ENCODE data around the gene NR2F6. TPM values are rescaled to one million over a fixed set of nuclear protein-coding genes. Genes with fewer than 3 reads are reported as not detected.
A peak's percentile ranks its signal among the peaks of the same experiment; 100 is the strongest.

The NR2F6 gene
- total and polyA plus RNA-seq, 2 donors (not counting 1 experiment from before 2014, with no cell fraction given) = 2.0 to 4.9 TPM

- Histone ChIP-seq H3K27me3 (replicated peaks in 1 of 4; ENCODE audit: control extremely low read depth in 1 of 4, control insufficient read depth in 3 of 4, insufficient read depth in 4 of 4, low read length in 3 of 4) (no peaks in the 10 kb centered on the region), H4K20me1 (ENCODE audit: control insufficient read depth, insufficient read depth, low read length, poor library complexity, severe bottlenecking) (no peaks in the 10 kb centered on the region), H3K9ac (ENCODE audit: low read length) (peak overlapping the region; percentile 78), H3K36me3 (replicated peaks in 1 of 2; ENCODE audit: control extremely low read depth in 1 of 2, control insufficient read depth in 1 of 2, extremely low read depth in 1 of 2, insufficient read depth in 2 of 2, low read length in 1 of 2) (peaks cover 0 to 13% of the 10 kb centered on the region in 2 experiments), H3K4me1 (ENCODE audit: control insufficient read depth in 2 of 2, insufficient read depth in 2 of 2, low read length in 2 of 2) (peaks cover 5 to 21% of the 10 kb centered on the region in 2 donors), H2AFZ (ENCODE audit: insufficient read depth, low read depth, low read length, poor library complexity, severe bottlenecking) (peak overlapping the region; percentile 85), H3K9me3 (ENCODE audit: control extremely low read depth in 1 of 3, control insufficient read depth in 2 of 3, insufficient read depth in 1 of 3, low read length in 2 of 3) (no peaks in the 10 kb centered on the region), H3K4me3 (ENCODE audit: control extremely low read depth in 1 of 5, extremely low read depth in 1 of 5, insufficient read depth in 1 of 5, low read depth in 2 of 5, low read length in 4 of 5) (peak overlapping the region; percentile 48 to 92 (median 66)), H3K27ac (ENCODE audit: low read length in 2 of 2) (no peak overlapping the region), H3K79me2 (ENCODE audit: control insufficient read depth, insufficient read depth, low read length) (no peaks in the 10 kb centered on the region), H3K4me2 (replicated peaks; ENCODE audit: low read depth, low read length, poor library complexity, severe bottlenecking) (peak overlapping the region; percentile 92)
- ChIA-PET CTCF (interaction anchor here (0.8 to 5.9 kb wide), 16 partner anchors 11 to 564 kb away, joined by 3 to 52 read pairs (median 5); partner anchors contain the start of genes BABAM1, MRPL34, USE1 and USHBP1), POLR2A (interaction anchor here (0.6 to 1.5 kb wide), 6 partner anchors 18 to 99 kb away, joined by 3 to 12 read pairs (median 6); partner anchors contain the start of genes OCEL1, USE1 and USHBP1)
- Mint-ChIP-seq H3K4me3 (peak overlapping the region; percentile 93), H3K27me3 (no peaks in the 10 kb centered on the region), H3K4me1 (peaks cover 8% of the 10 kb centered on the region), H3K27ac (peak overlapping the region; percentile 63), H3K9me3 (ENCODE audit: insufficient read depth) (no peaks in the 10 kb centered on the region)
- DNase-seq (peak; percentile 88), ATAC-seq (ENCODE audit: low read depth) (peak; percentile 84)
- 4% methylated on average over 45 of the region's 45 CpGs for WGBS (ENCODE audit: insufficient coverage)
- peak; percentile 92 for TF ChIP-seq CTCF (IDR thresholded peaks at IDR 0.05)
- no peak for TF ChIP-seq EZH2 (IDR thresholded peaks at IDR 0.05; ENCODE audit: borderline replicate concordance, insufficient read depth, low read depth, low read length, poor library complexity, severe bottlenecking)
- intact Hi-C loops (cut with micrococcal nuclease) = loop anchor here (1.0 to 10.0 kb wide), 5 partner anchors 21 to 568 kb away; no protein-coding TSS in a partner anchor
These were observed 36.9 kb upstream of the NR2F6 start for GRCh38 chr19:17282488-17283125.

Data from B cell (primary cell).